Ishikawa (cell line): ENCODE measurements around the gene VWA3B.

Experiments used
- CEBPB ChIP-seq: IDR thresholded peaks from 2 replicates; pipeline ENCODE4 v1.6.1; 2012
- CREB1 ChIP-seq: IDR thresholded peaks from 2 replicates; pipeline ENCODE4 v1.6.1; 2012; ENCODE audit warnings: low read depth
- EGR1 ChIP-seq: IDR thresholded peaks from 2 replicates; pipeline ENCODE4 v1.6.1; 2012
- EP300 ChIP-seq: IDR thresholded peaks from 2 replicates; pipeline ENCODE4 v1.6.1; 2012; ENCODE audit warnings: borderline replicate concordance
- FOXM1 ChIP-seq: IDR thresholded peaks from 2 replicates; pipeline ENCODE4 v1.6.1; 2012; ENCODE audit warnings: low read depth, borderline replicate concordance
- MAX ChIP-seq: IDR thresholded peaks from 2 replicates; pipeline ENCODE4 v1.6.1; 2012
- NFIC ChIP-seq: IDR thresholded peaks from 2 replicates; pipeline ENCODE4 v1.6.1; 2012
- RAD21 ChIP-seq: IDR thresholded peaks from 2 replicates; pipeline ENCODE4 v1.6.1; 2012; ENCODE audit warnings: low read depth
- TAF1 ChIP-seq: IDR thresholded peaks from 2 replicates; pipeline ENCODE4 v1.6.1; 2012; ENCODE audit warnings: low read depth, mild to moderate bottlenecking
- TCF12 ChIP-seq: IDR thresholded peaks from 2 replicates; pipeline ENCODE4 v1.6.1; 2012; ENCODE audit warnings: low read depth
- TEAD4 ChIP-seq: IDR thresholded peaks from 2 replicates; pipeline ENCODE4 v1.6.1; 2012
- USF1 ChIP-seq: IDR thresholded peaks from 2 replicates; pipeline ENCODE4 v1.6.1; 2012
- YY1 ChIP-seq: IDR thresholded peaks from 2 replicates; pipeline ENCODE4 v1.6.1; 2012; ENCODE audit warnings: low read depth
- ZBTB7A ChIP-seq: IDR thresholded peaks from 2 replicates; pipeline ENCODE4 v1.6.1; 2012; ENCODE audit warnings: low read depth
- TF ChIP-seq, protein P1 (sequence below): IDR thresholded peaks from 2 replicates; pipeline ENCODE4 v1.6.1; 2012; ENCODE audit warnings: low read depth, mild to moderate bottlenecking

VWA3B gene

DNA sequence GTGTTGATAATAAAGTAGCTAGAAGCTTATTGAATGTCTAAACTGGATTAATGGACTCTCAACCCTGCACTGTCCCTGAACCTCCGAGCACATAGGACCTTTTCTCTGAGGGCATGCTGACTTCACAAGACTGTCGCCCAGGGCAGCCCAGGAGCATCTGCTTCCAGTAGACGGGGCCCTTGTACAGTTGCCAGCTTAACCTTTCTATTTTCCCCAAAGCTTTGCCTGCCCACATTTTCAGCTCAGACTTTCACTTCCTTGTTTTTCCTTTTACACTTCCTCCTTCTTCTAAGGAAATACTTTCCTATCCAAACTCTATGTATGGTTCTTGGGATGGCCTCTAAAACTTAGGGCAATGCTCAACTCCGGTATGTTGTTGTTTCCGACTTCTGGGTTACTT, 1.3 kb downstream of the VWA3B start:
- TF ChIP-seq EGR1: no peak
- no peak for TF ChIP-seq NFIC
- TF ChIP-seq ZBTB7A: no peak
- TF ChIP-seq MAX: no peak
- TF ChIP-seq USF1: no peak
- no peak for TF ChIP-seq TCF12
- TF ChIP-seq EP300: no peak
- TF ChIP-seq TAF1: no peak
- no peak for TF ChIP-seq CEBPB
- TF ChIP-seq TEAD4: no peak
- no peak for TF ChIP-seq FOXM1

DNA sequence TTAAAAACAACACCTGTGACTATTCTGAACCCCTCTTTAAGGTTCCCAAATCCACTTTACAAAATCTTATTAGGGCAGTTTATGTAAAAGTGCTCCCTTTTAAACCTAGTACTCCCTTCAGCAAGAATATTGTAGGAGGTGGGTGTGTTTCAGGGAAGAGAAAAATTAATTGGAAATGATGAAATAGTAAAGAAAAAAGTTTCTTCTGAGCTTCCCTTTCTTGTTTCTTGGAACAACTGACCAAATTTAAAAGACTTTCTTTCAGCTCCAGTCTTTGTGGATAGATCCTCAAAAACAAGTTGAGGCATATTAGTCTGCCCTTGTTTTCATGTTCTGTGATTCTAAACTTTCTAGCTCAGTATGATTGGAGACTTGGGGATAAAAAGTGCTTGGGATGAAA, 3.0 kb downstream of the VWA3B start:
- no peak for TF ChIP-seq EP300
- TF ChIP-seq CEBPB: no peak
- no peak for TF ChIP-seq TCF12
- no peak for TF ChIP-seq CREB1
- no peak for TF ChIP-seq NFIC
- TF ChIP-seq USF1: no peak
- no peak for TF ChIP-seq MAX
- no peak for TF ChIP-seq TAF1
- TF ChIP-seq ZBTB7A: no peak
- no peak for TF ChIP-seq YY1
- TF ChIP-seq EGR1: no peak
- TF ChIP-seq, protein P1, sequence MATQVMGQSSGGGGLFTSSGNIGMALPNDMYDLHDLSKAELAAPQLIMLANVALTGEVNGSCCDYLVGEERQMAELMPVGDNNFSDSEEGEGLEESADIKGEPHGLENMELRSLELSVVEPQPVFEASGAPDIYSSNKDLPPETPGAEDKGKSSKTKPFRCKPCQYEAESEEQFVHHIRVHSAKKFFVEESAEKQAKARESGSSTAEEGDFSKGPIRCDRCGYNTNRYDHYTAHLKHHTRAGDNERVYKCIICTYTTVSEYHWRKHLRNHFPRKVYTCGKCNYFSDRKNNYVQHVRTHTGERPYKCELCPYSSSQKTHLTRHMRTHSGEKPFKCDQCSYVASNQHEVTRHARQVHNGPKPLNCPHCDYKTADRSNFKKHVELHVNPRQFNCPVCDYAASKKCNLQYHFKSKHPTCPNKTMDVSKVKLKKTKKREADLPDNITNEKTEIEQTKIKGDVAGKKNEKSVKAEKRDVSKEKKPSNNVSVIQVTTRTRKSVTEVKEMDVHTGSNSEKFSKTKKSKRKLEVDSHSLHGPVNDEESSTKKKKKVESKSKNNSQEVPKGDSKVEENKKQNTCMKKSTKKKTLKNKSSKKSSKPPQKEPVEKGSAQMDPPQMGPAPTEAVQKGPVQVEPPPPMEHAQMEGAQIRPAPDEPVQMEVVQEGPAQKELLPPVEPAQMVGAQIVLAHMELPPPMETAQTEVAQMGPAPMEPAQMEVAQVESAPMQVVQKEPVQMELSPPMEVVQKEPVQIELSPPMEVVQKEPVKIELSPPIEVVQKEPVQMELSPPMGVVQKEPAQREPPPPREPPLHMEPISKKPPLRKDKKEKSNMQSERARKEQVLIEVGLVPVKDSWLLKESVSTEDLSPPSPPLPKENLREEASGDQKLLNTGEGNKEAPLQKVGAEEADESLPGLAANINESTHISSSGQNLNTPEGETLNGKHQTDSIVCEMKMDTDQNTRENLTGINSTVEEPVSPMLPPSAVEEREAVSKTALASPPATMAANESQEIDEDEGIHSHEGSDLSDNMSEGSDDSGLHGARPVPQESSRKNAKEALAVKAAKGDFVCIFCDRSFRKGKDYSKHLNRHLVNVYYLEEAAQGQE: no peak
- TF ChIP-seq RAD21: no peak
- no peak for TF ChIP-seq TEAD4
- no peak for TF ChIP-seq FOXM1

- TF ChIP-seq CEBPB (no peak), RAD21 (no peak), EP300 (no peak), USF1 (no peak), TEAD4 (no peak), MAX (no peak), FOXM1 (no peak), TCF12 (no peak), ZBTB7A (no peak), CREB1 (no peak), YY1 (no peak), TAF1 (no peak), EGR1 (no peak), NFIC (no peak)
- TF ChIP-seq, protein P1: no peak
These were observed 4.0 kb downstream of the VWA3B start for GRCh38 chr2:98090951-98091350.

DNA sequence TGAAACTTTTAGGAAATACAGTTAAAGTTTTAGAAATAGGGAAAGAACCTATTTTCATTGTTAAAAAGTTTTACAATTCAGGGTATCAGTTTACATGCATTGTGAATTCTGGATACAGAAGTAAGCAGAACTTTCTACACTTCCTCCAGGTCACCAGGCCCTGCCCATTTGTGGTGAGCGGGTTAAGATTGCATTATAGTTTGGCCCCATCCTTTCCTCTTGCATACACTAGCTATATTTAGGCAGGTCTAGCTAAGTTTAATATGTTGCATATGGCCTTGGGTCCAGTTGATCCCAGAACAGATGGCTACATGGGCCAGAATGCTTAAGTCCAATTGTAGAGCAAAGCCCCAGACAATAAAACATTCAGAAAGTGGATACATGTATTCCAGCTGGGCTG, 4.8 kb downstream of the VWA3B start:
- TF ChIP-seq EGR1: no peak
- TF ChIP-seq RAD21: no peak
- no peak for TF ChIP-seq NFIC
- no peak for TF ChIP-seq EP300
- no peak for TF ChIP-seq CREB1
- TF ChIP-seq, protein P1: no peak
- no peak for TF ChIP-seq FOXM1
